Hepatocyte (in vitro differentiated cells): ENCODE data around the gene AGRN. TPM values are rescaled to one million over a fixed set of nuclear protein-coding genes. Genes with fewer than 3 reads are reported as not detected.

Source experiments
- DNase-seq: peaks from one replicate; pipeline ENCODE4 v3.0.0-alpha.2; 2016; ENCODE audit warnings: low spot score
- H2AFZ ChIP-seq: fragments of 200-600 bp; sonication (generic); 2 replicates; pipeline ENCODE4 v1.6.0; 2016; ENCODE audit warnings: antibody characterized with exemption, mild to moderate bottlenecking
- H3K27ac ChIP-seq: fragments of 200-600 bp; sonication (generic); 2 replicates; pipeline ENCODE4 v1.5.1; 2016; ENCODE audit warnings: mild to moderate bottlenecking
- H3K27me3 ChIP-seq: fragments of 200-600 bp; sonication (generic); 2 replicates; pipeline ENCODE4 v1.6.1; 2016
- H3K36me3 ChIP-seq: fragments of 200-600 bp; sonication (generic); replicated peaks from 2 replicates; pipeline ENCODE4 v1.5.1; 2016; ENCODE audit warnings: low read depth; ENCODE audit not compliant: insufficient read depth
- H3K4me1 ChIP-seq: fragments of 200-600 bp; sonication (generic); 2 replicates; pipeline ENCODE4 v1.5.1; 2016; ENCODE audit warnings: mild to moderate bottlenecking, moderate library complexity; ENCODE audit not compliant: insufficient read depth
- H3K4me2 ChIP-seq: fragments of 200-600 bp; sonication (generic); 2 replicates; pipeline ENCODE4 v1.6.0; 2016
- H3K4me3 ChIP-seq: fragments of 200-600 bp; sonication (generic); 2 replicates; pipeline ENCODE4 v1.5.1; 2016; ENCODE audit warnings: mild to moderate bottlenecking
- H3K79me2 ChIP-seq: fragments of 200-600 bp; sonication (generic); 2 replicates; pipeline ENCODE4 v1.6.0; 2017; ENCODE audit warnings: mild to moderate bottlenecking
- H3K9me2 ChIP-seq: fragments of 200-600 bp; sonication (generic); replicated peaks from 2 replicates; pipeline ENCODE4 v1.6.0; 2017; ENCODE audit warnings: mild to moderate bottlenecking; ENCODE audit not compliant: insufficient read depth
- H3K9me3 ChIP-seq: fragments of 200-600 bp; sonication (generic); 2 replicates; pipeline ENCODE4 v1.5.1; 2016; ENCODE audit warnings: low read depth, mild to moderate bottlenecking
- H4K20me1 ChIP-seq: fragments of 200-600 bp; sonication (generic); 2 replicates; pipeline ENCODE4 v1.6.0; 2016; ENCODE audit warnings: mild to moderate bottlenecking; ENCODE audit not compliant: insufficient read depth, poor library complexity, severe bottlenecking
- CTCF ChIP-seq: fragments of 200-600 bp; sonication (generic); IDR thresholded peaks from 2 replicates; pipeline ENCODE4 v1.5.1; 2016; ENCODE audit warnings: antibody characterized with exemption, mild to moderate bottlenecking; ENCODE audit not compliant: poor library complexity
- EZH2 ChIP-seq: fragments of 200-600 bp; sonication (generic); IDR thresholded peaks from 2 replicates; pipeline ENCODE4 v1.6.1; 2016; ENCODE audit warnings: antibody characterized with exemption, mild to moderate bottlenecking, borderline replicate concordance
- EZH2phosphoT487 ChIP-seq: fragments of 200-600 bp; sonication (generic); IDR thresholded peaks from one replicate; pipeline ENCODE4 v1.6.1; 2018; ENCODE audit warnings: antibody characterized with exemption, mild to moderate bottlenecking, low read depth, moderate library complexity; ENCODE audit not compliant: unreplicated experiment, severe bottlenecking
- WGBS: methylation state at CpG from one replicate; pipeline ENCODE4 v1.1.6; 2016; ENCODE audit warnings: low lambda C conversion rate; ENCODE audit errors: missing lambda C conversion rate; 5-methylcytosine and 5-hydroxymethylcytosine counted together
- polyA plus RNA-seq: library from polyadenylated mRNA; unstranded; fragments of >200 nt; fragmentation: Nextera tagmentation; extraction: Ambion mirVana; gene quantifications from 2 replicates; pipeline ENCODE4 v1.2.1, GENCODE V29; 2016
- total RNA-seq: library from RNA; depleted of rRNA; stranded (reverse); fragments of >200 nt; gene quantifications from 2 replicates; pipeline ENCODE4 v1.2.3, GENCODE V29; 2014

The AGRN gene
- total and polyA plus RNA-seq, 2 experiments from 2014 or later = 53.3 to 81.8 TPM

- Histone ChIP-seq H3K4me3 (no peak overlapping the region), H3K4me2 (no peak overlapping the region), H3K9me2 (no peaks in the 10 kb centered on the region), H3K4me1 (peaks cover 14% of the 10 kb centered on the region), H3K27ac (no peak overlapping the region), H3K27me3 (no peaks in the 10 kb centered on the region), H3K9me3 (no peaks in the 10 kb centered on the region), H3K79me2 (peaks cover 4% of the 10 kb centered on the region), H2AFZ (no peak overlapping the region), H4K20me1 (peaks cover 43% of the 10 kb centered on the region), H3K36me3 (no peaks in the 10 kb centered on the region)
- TF ChIP-seq EZH2phosphoT487 (no peak), EZH2 (no peak), CTCF (no peak)
- 71% methylated on average over 37 of the region's 60 CpGs for WGBS
- no peak for DNase-seq
Observed at GRCh38 chr1:1041092-1041523, 21.2 kb downstream of the AGRN start.

- H3K9me2 ChIP-seq = no peaks in the 10 kb centered on the region
- no peaks in the 10 kb centered on the region for H3K9me3 ChIP-seq
- no peak for DNase-seq
- WGBS = 95% methylated on average over 24 of the region's 25 CpGs
- no peak overlapping the region for H2AFZ ChIP-seq
- no peak overlapping the region for H3K4me2 ChIP-seq
- peaks cover 35% of the 10 kb centered on the region for H4K20me1 ChIP-seq
- no peak overlapping the region for H3K27ac ChIP-seq
- H3K27me3 ChIP-seq = no peaks in the 10 kb centered on the region
- H3K4me1 ChIP-seq = peaks cover 14% of the 10 kb centered on the region
- no peak for TF ChIP-seq EZH2phosphoT487
- H3K4me3 ChIP-seq = no peak overlapping the region
- no peaks in the 10 kb centered on the region for H3K36me3 ChIP-seq
- H3K79me2 ChIP-seq = peaks cover 4% of the 10 kb centered on the region
Observed at GRCh38 chr1:1041873-1042272, 22.0 kb downstream of the AGRN start.

GRCh38 chr1:1042835-1043234 is 22.9 kb downstream of the AGRN start:
- Histone ChIP-seq H3K9me3 (no peaks in the 10 kb centered on the region), H3K79me2 (peaks cover 4% of the 10 kb centered on the region)

GRCh38 chr1:1043411-1043810 is 23.5 kb downstream of the AGRN start:
- no peaks in the 10 kb centered on the region for H3K9me2 ChIP-seq
- no peaks in the 10 kb centered on the region for H3K79me2 ChIP-seq
- no peaks in the 10 kb centered on the region for H3K9me3 ChIP-seq
- no peak overlapping the region for H3K4me3 ChIP-seq
- no peak for DNase-seq
- H2AFZ ChIP-seq = no peak overlapping the region
- no peak overlapping the region for H3K4me2 ChIP-seq
- H3K36me3 ChIP-seq = no peaks in the 10 kb centered on the region
- H3K27me3 ChIP-seq = no peaks in the 10 kb centered on the region
- H4K20me1 ChIP-seq = peaks cover 22% of the 10 kb centered on the region
- TF ChIP-seq CTCF = no peak
- no peak for TF ChIP-seq EZH2phosphoT487
- no peak for TF ChIP-seq EZH2
- H3K27ac ChIP-seq = no peak overlapping the region
- peaks cover 14% of the 10 kb centered on the region for H3K4me1 ChIP-seq
- WGBS = 98% methylated on average over 23 of the region's 27 CpGs

More at GRCh38 chr1:1042835-1043234, 22.9 kb downstream of the AGRN start:
- WGBS = 92% methylated on average over 8 of the region's 10 CpGs
- Histone ChIP-seq H3K27me3 (no peaks in the 10 kb centered on the region), H4K20me1 (peaks cover 28% of the 10 kb centered on the region), H3K4me2 (no peak overlapping the region), H3K9me2 (no peaks in the 10 kb centered on the region), H3K4me3 (no peak overlapping the region), H3K4me1 (peaks cover 14% of the 10 kb centered on the region), H2AFZ (no peak overlapping the region), H3K27ac (no peak overlapping the region), H3K36me3 (no peaks in the 10 kb centered on the region)
- TF ChIP-seq EZH2 (no peak), EZH2phosphoT487 (no peak), CTCF (no peak)
- DNase-seq = no peak
